OCI-LY1 (cell line): ENCODE measurements around the gene TYW1.
"Not testable (repeated sequence)": the region's sequence is repeated elsewhere in the genome, so short reads cannot be mapped to it uniquely, and the experiment has no call there.

ENCODE experiments used
- CTCF ChIP-seq: fragments of 200-600 bp; sonication (generic), shearing (Covaris generic); IDR thresholded peaks from 2 replicates; pipeline ENCODE4 v1.5.1; 2017; ENCODE audit warnings: mild to moderate bottlenecking, antibody characterized with exemption, low read length, moderate library complexity, mixed read lengths
- EZH2 ChIP-seq: fragments of 200-600 bp; sonication (generic), shearing (Covaris generic); IDR thresholded peaks from 2 replicates; pipeline ENCODE4 v1.8.0; 2017; ENCODE audit warnings: borderline replicate concordance, mixed run types, mild to moderate bottlenecking, antibody characterized with exemption, low read length, moderate library complexity, mixed read lengths

- TF ChIP-seq CTCF, EZH2: not testable (repeated sequence)
Observed at GRCh38 chr7:66989552-66989951, 7.1 kb upstream of the TYW1 start.
